Neural progenitor cell (in vitro differentiated cells): Measurements from ENCODE around the gene WDR70. TPM values are rescaled to one million over a fixed set of nuclear protein-coding genes. Genes with fewer than 3 reads are reported as not detected.
"Not testable (repeated sequence)": the region's sequence is repeated elsewhere in the genome, so short reads cannot be mapped to it uniquely, and the experiment has no call there.

Experiments
- DNase-seq: peaks from one replicate; pipeline ENCODE4 v3.0.0-alpha.2; 2016; ENCODE audit warnings: low spot score
- H2AFZ ChIP-seq: fragments of 200-600 bp; sonication (generic); replicated peaks from 2 replicates; pipeline ENCODE4 v1.6.1; 2016; ENCODE audit warnings: antibody characterized with exemption
- H3F3A ChIP-seq: fragments of 200-600 bp; sonication (generic); 2 replicates; pipeline ENCODE4 v1.6.1; 2016; ENCODE audit warnings: antibody characterized with exemption, low read depth
- H3K27ac ChIP-seq: fragments of 200-600 bp; sonication (generic); 2 replicates; pipeline ENCODE4 v1.5.1; 2016; ENCODE audit warnings: mild to moderate bottlenecking
- H3K27me3 ChIP-seq: fragments of 200-600 bp; sonication (generic); 2 replicates; pipeline ENCODE4 v1.6.1; 2016; ENCODE audit warnings: mild to moderate bottlenecking, moderate library complexity
- H3K36me3 ChIP-seq: fragments of 200-600 bp; sonication (generic); 2 replicates; pipeline ENCODE4 v1.5.1; 2016
- H3K4me1 ChIP-seq: fragments of 200-600 bp; sonication (generic); 2 replicates; pipeline ENCODE4 v1.6.1; 2016; ENCODE audit warnings: mixed run types
- H3K4me2 ChIP-seq: fragments of 200-600 bp; sonication (generic); 2 replicates; pipeline ENCODE4 v1.6.1; 2016
- H3K4me3 ChIP-seq: fragments of 200-600 bp; sonication (generic); 2 replicates; pipeline ENCODE4 v1.5.1; 2016
- H3K79me2 ChIP-seq: fragments of 200-600 bp; sonication (generic); 2 replicates; pipeline ENCODE4 v1.6.1; 2016; ENCODE audit warnings: low read depth
- H3K9ac ChIP-seq: fragments of 200-600 bp; sonication (generic); 2 replicates; pipeline ENCODE4 v1.6.1; 2016
- H3K9me3 ChIP-seq: fragments of 200-600 bp; sonication (generic); 2 replicates; pipeline ENCODE4 v1.5.1; 2016; ENCODE audit warnings: low read depth
- H4K20me1 ChIP-seq: fragments of 200-600 bp; sonication (generic); 2 replicates; pipeline ENCODE4 v1.6.1; 2016; ENCODE audit warnings: low read depth
- H3K27ac Mint-ChIP-seq: 3 replicates; pipeline ENCODE4 v1.8.0; 2021; ENCODE audit warnings: mixed read lengths
- H3K27me3 Mint-ChIP-seq: 2 replicates; pipeline ENCODE4 v1.8.0; 2022; ENCODE audit warnings: low read depth, mild to moderate bottlenecking, inconsistent platforms, moderate library complexity, mixed read lengths; ENCODE audit not compliant: insufficient read depth
- H3K36me3 Mint-ChIP-seq: 3 replicates; pipeline ENCODE4 v1.8.0; 2021; ENCODE audit warnings: mixed read lengths
- H3K4me1 Mint-ChIP-seq: 3 replicates; pipeline ENCODE4 v1.8.0; 2021; ENCODE audit warnings: mixed read lengths
- H3K4me3 Mint-ChIP-seq: 3 replicates; pipeline ENCODE4 v1.8.0; 2021; ENCODE audit warnings: mild to moderate bottlenecking, moderate library complexity, mixed read lengths
- H3K9me3 Mint-ChIP-seq: 3 replicates; pipeline ENCODE4 v1.8.0; 2020; ENCODE audit warnings: mixed read lengths
- EZH2 ChIP-seq: fragments of 200-600 bp; sonication (generic); IDR thresholded peaks from 2 replicates; pipeline ENCODE4 v1.6.1; 2017; ENCODE audit warnings: antibody characterized with exemption, mild to moderate bottlenecking, moderate library complexity
- EZH2phosphoT487 ChIP-seq: fragments of 200-600 bp; sonication (generic); IDR thresholded peaks from 2 replicates; pipeline ENCODE4 v1.6.1; 2017; ENCODE audit warnings: antibody characterized with exemption
- total RNA-seq: library from RNA; depleted of rRNA; stranded (reverse); fragments of >200 nt; gene quantifications from 2 replicates; pipeline ENCODE4 v1.2.3, GENCODE V29; 2015; ENCODE audit warnings: low replicate concordance
- TF ChIP-seq, protein P1 (sequence below): fragments of 200-600 bp; sonication (generic); IDR thresholded peaks from 2 replicates; pipeline ENCODE4 v1.5.1; 2017; ENCODE audit warnings: antibody characterized with exemption, mild to moderate bottlenecking

WDR70 gene
- total RNA-seq, 1 donor from 2014 or later: 46.2 TPM

DNA sequence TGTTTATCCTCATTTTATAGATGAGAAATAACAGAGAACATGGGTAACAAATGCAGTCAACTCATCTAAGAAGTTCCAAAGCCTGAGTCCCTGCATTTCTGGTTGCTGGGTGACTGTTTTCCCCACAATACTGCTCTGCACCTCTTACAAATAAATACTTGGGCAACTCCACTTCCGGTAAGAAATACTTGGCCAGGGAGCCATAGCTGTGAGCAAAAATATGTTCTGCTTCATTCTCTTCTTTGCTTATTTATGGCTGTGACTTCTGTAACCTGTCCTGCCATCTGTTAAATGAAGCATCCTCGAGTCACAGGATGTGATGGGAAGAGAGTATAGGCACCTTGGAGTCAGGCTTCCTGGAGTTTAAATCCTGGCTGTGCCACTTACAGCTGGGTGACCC, 410.9 kb downstream of the WDR70 start:
- H3K4me1 ChIP-seq: no peaks in the 10 kb centered on the region
- no peaks in the 10 kb centered on the region for H4K20me1 ChIP-seq
- Mint-ChIP-seq H3K27ac (no peak overlapping the region), H3K4me3 (no peak overlapping the region), H3K9me3 (peaks cover 24% of the 10 kb centered on the region), H3K27me3 (no peaks in the 10 kb centered on the region), H3K4me1 (peaks cover 12% of the 10 kb centered on the region), H3K36me3 (no peaks in the 10 kb centered on the region)
- H3K4me2 ChIP-seq: no peak overlapping the region
- H3K4me3 ChIP-seq: no peak overlapping the region
- no peaks in the 10 kb centered on the region for H3K9me3 ChIP-seq
- no peak for DNase-seq
- H3F3A ChIP-seq: no peaks in the 10 kb centered on the region
- no peak overlapping the region for H3K27ac ChIP-seq
- no peaks in the 10 kb centered on the region for H3K79me2 ChIP-seq
- no peaks in the 10 kb centered on the region for H3K36me3 ChIP-seq
- H3K9ac ChIP-seq: no peak overlapping the region
- no peak overlapping the region for H2AFZ ChIP-seq
- no peaks in the 10 kb centered on the region for H3K27me3 ChIP-seq
- TF ChIP-seq EZH2: no peak
- TF ChIP-seq, protein P1, sequence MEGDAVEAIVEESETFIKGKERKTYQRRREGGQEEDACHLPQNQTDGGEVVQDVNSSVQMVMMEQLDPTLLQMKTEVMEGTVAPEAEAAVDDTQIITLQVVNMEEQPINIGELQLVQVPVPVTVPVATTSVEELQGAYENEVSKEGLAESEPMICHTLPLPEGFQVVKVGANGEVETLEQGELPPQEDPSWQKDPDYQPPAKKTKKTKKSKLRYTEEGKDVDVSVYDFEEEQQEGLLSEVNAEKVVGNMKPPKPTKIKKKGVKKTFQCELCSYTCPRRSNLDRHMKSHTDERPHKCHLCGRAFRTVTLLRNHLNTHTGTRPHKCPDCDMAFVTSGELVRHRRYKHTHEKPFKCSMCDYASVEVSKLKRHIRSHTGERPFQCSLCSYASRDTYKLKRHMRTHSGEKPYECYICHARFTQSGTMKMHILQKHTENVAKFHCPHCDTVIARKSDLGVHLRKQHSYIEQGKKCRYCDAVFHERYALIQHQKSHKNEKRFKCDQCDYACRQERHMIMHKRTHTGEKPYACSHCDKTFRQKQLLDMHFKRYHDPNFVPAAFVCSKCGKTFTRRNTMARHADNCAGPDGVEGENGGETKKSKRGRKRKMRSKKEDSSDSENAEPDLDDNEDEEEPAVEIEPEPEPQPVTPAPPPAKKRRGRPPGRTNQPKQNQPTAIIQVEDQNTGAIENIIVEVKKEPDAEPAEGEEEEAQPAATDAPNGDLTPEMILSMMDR: no peak
- no peak for TF ChIP-seq EZH2phosphoT487

DNA sequence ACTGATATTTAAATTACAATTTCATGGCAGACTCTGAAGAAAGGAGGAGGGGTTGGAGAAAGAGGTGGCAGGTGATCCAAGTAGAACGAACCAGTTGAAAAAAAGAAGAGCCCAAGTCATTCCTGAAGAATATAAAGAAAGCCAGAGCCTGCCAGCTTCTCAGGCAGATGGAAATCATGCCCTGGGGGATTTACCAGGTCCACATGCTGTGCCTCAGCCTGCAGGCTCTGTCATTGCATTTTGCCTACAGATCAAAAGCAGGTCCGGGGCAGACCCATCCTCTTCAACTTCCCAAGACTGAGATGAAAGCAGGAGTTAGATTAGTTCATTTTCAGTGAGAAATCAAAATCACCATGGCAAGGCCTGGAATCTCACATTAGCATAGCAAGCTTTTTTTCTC, 412.2 kb downstream of the WDR70 start:
- H3K4me2 ChIP-seq: no peak overlapping the region

DNA sequence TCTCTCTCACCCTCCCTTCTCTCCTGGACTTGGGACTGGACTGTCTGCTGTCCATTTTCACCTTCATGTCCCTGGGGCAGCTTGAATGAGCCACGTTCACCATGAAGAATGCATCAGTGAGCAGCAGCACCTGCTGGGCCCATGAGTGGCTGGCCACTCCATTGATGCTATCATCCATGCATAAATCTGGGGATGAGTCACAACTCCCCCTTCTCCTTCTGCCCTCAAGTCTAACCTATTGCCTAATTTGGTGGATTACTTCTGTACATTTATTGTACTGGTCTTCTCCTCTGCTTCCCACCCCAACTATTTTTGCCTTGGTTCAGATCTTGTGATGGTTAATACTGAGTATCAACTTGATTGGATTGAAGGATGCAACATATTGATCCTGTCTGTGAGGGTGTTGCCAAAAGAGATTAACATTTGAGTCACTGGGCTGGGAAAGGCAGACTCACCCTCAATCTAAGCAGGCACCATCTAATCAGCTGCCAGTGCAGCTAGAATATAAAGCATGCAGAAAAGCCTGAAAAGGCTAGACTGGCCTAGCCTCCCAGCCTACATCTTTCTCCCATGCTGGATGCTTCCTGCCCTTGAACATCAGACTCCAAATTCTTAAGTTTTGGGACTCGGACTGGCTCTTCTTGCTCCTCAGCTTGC, 414.0 kb downstream of the WDR70 start:
- Histone ChIP-seq H3K4me1 (no peaks in the 10 kb centered on the region), H3K27me3 (no peaks in the 10 kb centered on the region), H3K4me2 (no peak overlapping the region), H3K9ac (no peak overlapping the region), H3F3A (no peaks in the 10 kb centered on the region), H3K79me2 (no peaks in the 10 kb centered on the region), H4K20me1 (no peaks in the 10 kb centered on the region), H3K4me3 (no peak overlapping the region), H3K27ac (no peak overlapping the region), H3K9me3 (no peaks in the 10 kb centered on the region), H2AFZ (no peak overlapping the region), H3K36me3 (no peaks in the 10 kb centered on the region)
- H3K9me3 Mint-ChIP-seq: peaks cover 30% of the 10 kb centered on the region
- no peak overlapping the region for H3K27ac Mint-ChIP-seq
- no peak overlapping the region for H3K4me3 Mint-ChIP-seq
- H3K27me3 Mint-ChIP-seq: peaks cover 2% of the 10 kb centered on the region
- H3K4me1 Mint-ChIP-seq: peaks cover 12% of the 10 kb centered on the region
- no peak for TF ChIP-seq EZH2
- TF ChIP-seq EZH2phosphoT487: no peak
- TF ChIP-seq, protein P1: no peak
- no peak for DNase-seq
- no peaks in the 10 kb centered on the region for H3K36me3 Mint-ChIP-seq

More for the DNA sequence above, 412.2 kb downstream of the WDR70 start:
- no peak for DNase-seq
- H3K27ac Mint-ChIP-seq: no peak overlapping the region
- Histone ChIP-seq H3K27ac (no peak overlapping the region), H3K9ac (no peak overlapping the region), H3K36me3 (no peaks in the 10 kb centered on the region), H3K9me3 (no peaks in the 10 kb centered on the region), H3K4me1 (no peaks in the 10 kb centered on the region), H4K20me1 (no peaks in the 10 kb centered on the region), H3K4me3 (no peak overlapping the region), H3K27me3 (no peaks in the 10 kb centered on the region), H2AFZ (no peak overlapping the region), H3F3A (no peaks in the 10 kb centered on the region), H3K79me2 (no peaks in the 10 kb centered on the region)
- H3K36me3 Mint-ChIP-seq: no peaks in the 10 kb centered on the region
- peaks cover 26% of the 10 kb centered on the region for H3K9me3 Mint-ChIP-seq
- H3K4me3 Mint-ChIP-seq: no peak overlapping the region
- peaks cover 12% of the 10 kb centered on the region for H3K4me1 Mint-ChIP-seq
- TF ChIP-seq EZH2phosphoT487: no peak
- H3K27me3 Mint-ChIP-seq: peaks cover 2% of the 10 kb centered on the region

DNA sequence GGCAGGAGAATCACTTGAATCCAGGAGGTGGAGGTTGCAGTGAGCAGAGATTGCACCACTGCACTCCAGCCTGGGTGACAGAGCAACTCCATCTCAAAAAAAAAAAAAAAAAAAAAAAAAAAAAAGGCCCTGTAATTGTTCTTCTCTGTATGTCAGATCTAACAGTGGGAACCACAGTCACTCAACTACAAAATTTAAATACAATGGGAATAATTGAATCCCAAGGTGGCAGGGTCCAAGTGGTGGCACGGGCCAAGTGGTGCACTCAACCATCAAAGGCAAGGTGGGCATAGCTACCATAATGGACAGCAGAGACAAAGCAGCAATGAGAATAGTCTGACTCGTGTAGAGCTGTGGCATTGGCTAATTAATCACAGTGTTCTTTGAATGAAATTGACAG, 416.2 kb downstream of the WDR70 start:
- not testable (repeated sequence) for H3K36me3 Mint-ChIP-seq, H4K20me1 ChIP-seq, H3K4me1 ChIP-seq, DNase-seq, H3K27ac Mint-ChIP-seq, H2AFZ ChIP-seq, H3K4me3 ChIP-seq, H3K9me3 ChIP-seq, H3K27me3 Mint-ChIP-seq, H3K9ac ChIP-seq, H3K36me3 ChIP-seq, H3K27me3 ChIP-seq, H3K27ac ChIP-seq, H3K79me2 ChIP-seq, H3K4me3 Mint-ChIP-seq, H3F3A ChIP-seq, H3K4me2 ChIP-seq
- H3K4me1 Mint-ChIP-seq: peaks cover 12% of the 10 kb centered on the region
- H3K9me3 Mint-ChIP-seq: peaks cover 30% of the 10 kb centered on the region

DNA sequence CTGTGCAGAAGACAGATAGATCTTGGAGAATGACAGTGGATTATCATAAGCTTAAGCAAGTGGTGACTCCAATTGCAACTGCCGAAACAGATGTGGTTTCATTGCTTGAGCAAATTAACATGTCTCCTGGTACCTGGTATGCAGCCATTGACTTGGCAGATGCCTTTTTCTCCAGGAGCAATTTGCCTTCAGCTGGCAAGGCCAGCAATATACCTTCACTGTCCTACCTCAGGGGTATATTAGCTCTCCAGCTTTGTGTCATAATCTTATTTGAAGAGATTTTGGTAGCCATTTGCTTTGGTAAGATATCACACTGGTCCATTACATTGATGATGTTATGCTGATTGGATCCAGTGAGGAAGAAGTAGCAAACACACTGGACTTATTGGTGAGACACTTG, 417.3 kb downstream of the WDR70 start:
- H3K4me1 ChIP-seq, H3K4me3 ChIP-seq, H3K36me3 Mint-ChIP-seq, H3K9me3 ChIP-seq, H4K20me1 ChIP-seq, H3K79me2 ChIP-seq, H3K4me2 ChIP-seq, H3K27me3 ChIP-seq, H3K9ac ChIP-seq, H3K36me3 ChIP-seq, H3K4me1 Mint-ChIP-seq, H3K27me3 Mint-ChIP-seq, H2AFZ ChIP-seq, H3K27ac Mint-ChIP-seq, H3K27ac ChIP-seq, H3F3A ChIP-seq, H3K4me3 Mint-ChIP-seq, DNase-seq: not testable (repeated sequence)
- H3K9me3 Mint-ChIP-seq: peaks cover 30% of the 10 kb centered on the region
